Fibroblast of villous mesenchyme (primary cell): ENCODE results near the gene COX7B2. TPM values are rescaled to one million over a fixed set of nuclear protein-coding genes. Genes with fewer than 3 reads are reported as not detected.

Source experiments
- DNase-seq: peaks from one replicate; pipeline ENCODE4 v3.0.0-alpha.2; 2010; ENCODE audit warnings: low read depth
- H3K4me3 ChIP-seq: 2 replicates; pipeline ENCODE4 v1.5.1; 2011; ENCODE audit warnings: low read depth, mild to moderate bottlenecking, low read length
- total RNA-seq: library from RNA; depleted of rRNA; stranded (reverse); fragments of >200 nt; gene quantifications from 2 replicates; pipeline ENCODE4 v1.2.3, GENCODE V29; 2012
- TF ChIP-seq, protein P1 (sequence below): IDR thresholded peaks from 2 replicates; pipeline ENCODE4 v1.5.1; 2012; ENCODE audit warnings: low read depth, mild to moderate bottlenecking, low read length; ENCODE audit not compliant: insufficient read depth

The COX7B2 gene, protein sequence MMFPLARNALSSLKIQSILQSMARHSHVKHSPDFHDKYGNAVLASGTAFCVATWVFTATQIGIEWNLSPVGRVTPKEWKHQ
- not detected in 2 replicates for total RNA-seq

DNA sequence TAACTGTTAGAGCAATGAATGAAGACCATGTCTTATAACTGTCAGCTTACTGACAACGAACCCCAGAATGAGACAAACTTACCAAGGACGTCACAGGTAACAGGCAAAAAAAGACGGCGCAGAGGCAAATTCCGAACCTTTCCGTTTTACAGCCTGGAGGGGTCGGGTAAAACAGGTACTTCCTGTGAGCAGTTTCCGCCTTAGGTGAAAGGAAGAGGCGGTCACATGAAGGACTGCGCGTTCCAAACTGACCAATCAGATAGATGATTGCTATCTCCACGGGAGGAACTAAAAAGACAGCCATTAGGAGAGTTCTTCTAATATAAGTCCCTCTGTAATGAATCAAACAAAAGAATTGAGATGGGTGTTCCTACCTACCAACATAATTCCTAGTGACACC is at the start of gene COX7B2:
Gene COX7B2 (minus strand): TSS at position 168 of the 400 bp plus-strand sequence. CDS start 174,053 bp downstream, outside the sequence.
- TF ChIP-seq, protein P1, sequence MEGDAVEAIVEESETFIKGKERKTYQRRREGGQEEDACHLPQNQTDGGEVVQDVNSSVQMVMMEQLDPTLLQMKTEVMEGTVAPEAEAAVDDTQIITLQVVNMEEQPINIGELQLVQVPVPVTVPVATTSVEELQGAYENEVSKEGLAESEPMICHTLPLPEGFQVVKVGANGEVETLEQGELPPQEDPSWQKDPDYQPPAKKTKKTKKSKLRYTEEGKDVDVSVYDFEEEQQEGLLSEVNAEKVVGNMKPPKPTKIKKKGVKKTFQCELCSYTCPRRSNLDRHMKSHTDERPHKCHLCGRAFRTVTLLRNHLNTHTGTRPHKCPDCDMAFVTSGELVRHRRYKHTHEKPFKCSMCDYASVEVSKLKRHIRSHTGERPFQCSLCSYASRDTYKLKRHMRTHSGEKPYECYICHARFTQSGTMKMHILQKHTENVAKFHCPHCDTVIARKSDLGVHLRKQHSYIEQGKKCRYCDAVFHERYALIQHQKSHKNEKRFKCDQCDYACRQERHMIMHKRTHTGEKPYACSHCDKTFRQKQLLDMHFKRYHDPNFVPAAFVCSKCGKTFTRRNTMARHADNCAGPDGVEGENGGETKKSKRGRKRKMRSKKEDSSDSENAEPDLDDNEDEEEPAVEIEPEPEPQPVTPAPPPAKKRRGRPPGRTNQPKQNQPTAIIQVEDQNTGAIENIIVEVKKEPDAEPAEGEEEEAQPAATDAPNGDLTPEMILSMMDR = no peak
- DNase-seq = no peak
- no peak within 1 kb of the TSS for H3K4me3 ChIP-seq

DNA sequence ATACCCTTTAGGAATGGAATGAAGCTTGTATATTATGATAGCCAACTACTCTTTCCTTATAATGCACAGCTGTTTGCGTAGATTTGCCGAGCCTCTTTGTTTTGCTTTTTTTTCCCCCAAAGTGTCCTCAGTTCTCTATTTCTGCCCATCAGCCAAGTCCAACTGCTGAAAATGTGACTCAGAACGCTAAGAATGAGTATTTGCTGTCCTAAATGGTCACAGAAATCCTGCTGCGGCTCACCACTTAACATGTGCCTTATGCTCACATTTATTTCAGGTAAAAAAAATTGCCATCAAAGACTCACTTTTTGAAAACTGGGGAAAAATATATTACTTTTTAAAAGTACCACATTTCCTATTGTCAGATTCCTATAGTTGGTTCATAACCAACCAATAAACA is 47.4 kb upstream of the COX7B2 start:
- TF ChIP-seq, protein P1 = no peak
- DNase-seq = no peak
- H3K4me3 ChIP-seq = no peak overlapping the region

DNA sequence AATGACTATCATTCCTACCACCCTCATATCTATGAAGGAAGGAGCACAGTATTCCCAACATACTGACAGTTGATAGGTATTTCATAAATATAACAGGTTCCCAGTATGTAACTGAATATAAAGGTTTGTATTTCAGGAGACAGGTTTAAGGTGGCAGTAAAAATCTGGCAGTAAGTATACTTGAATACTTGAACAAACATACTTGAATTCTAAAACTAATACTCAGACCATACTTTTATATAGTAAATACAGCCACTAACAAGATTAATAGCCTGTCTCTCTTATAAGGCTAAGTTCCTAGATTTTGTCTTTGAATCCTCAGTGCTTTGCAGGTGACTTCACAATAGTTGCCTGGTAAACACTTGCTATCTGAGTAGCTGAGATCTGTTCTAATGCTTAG is 46.6 kb upstream of the COX7B2 start:
- H3K4me3 ChIP-seq = no peak overlapping the region
- TF ChIP-seq, protein P1 = no peak

DNA sequence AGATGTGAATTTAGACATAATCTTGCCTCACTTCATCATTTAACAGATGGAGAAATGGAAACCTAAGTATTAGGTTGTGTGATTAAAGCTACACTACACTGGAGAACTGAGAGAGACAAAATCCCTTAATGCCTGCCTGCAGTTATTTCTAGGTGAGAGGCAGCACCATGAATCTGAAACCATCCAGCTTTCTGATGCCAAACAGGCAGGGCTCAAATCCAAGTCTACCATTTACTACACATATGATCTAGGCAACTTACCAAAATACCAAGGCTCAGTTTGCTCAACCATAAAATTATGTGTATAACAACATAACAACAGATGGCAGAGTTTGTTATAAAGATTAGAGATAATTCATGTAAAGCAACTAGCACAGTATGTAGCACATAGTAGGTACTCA is 45.6 kb upstream of the COX7B2 start:
- TF ChIP-seq, protein P1 = no peak
- DNase-seq = no peak
- no peak overlapping the region for H3K4me3 ChIP-seq

More for the DNA sequence above, 46.6 kb upstream of the COX7B2 start:
- no peak for DNase-seq

DNA sequence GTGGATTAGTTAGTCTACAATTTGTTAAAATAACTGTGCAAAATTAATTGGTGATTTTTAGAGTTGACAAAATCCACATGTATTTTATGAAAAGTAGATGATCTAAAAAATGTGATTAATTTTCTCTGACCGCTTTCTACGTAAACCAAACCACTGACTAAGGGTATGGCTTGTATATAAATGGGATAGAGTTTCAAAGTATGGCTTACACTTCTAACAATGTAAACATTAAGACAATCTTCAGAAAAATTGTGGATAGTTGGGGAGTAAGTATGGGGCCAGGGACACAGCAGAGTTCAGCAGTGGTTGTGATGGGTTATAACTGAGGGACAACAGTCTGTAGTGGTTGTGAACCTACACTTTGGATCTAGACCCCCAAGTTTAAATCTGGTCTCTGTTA is 44.5 kb upstream of the COX7B2 start:
- H3K4me3 ChIP-seq = no peak overlapping the region
- DNase-seq = no peak

DNA sequence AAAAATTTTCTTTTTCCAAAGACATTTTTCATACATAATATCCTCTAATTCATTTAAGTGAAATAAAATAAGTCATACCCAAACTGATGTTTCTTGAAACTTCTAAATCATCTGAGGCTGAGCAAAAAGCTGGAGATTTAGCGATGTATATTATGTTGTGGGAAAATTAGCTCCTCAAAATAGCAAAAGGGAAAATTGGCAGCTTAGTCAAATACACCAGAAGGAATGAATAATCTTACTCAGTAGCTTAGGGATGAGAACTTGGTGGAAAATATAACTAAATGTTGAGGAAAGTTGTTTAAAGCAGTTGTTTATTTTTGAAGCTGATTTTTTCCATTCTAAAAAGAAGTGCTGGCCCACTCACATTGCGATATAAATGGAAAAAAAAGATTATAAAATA is 43.4 kb upstream of the COX7B2 start:
- TF ChIP-seq, protein P1 = no peak
- H3K4me3 ChIP-seq = no peak overlapping the region
- no peak for DNase-seq

More for the DNA sequence above, 44.5 kb upstream of the COX7B2 start:
- TF ChIP-seq, protein P1 = no peak

DNA sequence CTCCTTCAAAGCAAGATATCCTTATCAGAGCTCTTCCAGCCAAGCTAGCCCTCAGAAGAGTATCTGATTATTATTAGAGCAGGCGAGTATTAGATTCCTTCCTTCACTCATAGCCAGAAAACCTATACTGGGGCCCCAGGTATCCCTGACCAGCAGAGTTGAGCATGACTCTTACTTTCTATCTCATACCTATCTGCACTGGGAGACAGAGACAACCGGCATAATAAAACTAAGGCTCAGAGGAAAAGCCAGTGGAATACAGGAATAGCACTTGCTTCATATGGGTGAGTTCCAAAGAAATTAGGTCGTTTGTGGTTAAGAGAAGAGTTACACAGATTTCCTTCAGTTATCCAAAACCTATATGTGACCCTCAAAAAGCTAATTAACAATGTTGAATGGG is 41.8 kb upstream of the COX7B2 start:
- DNase-seq = no peak
- H3K4me3 ChIP-seq = no peak overlapping the region
- TF ChIP-seq, protein P1 = no peak
